Natural killer cell (primary cell): ENCODE results near the gene SCAP. TPM values are rescaled to one million over a fixed set of nuclear protein-coding genes. Genes with fewer than 3 reads are reported as not detected.

ENCODE experiments used
- ATAC-seq, 3 donors: fragments of 150-1000 bp in 2 of 3; fragments of 200-7000 bp in 1 of 3; cut with Tn5 transposase; 1 replicate in 1 of 3; 2 replicates in 2 of 3; pipeline ENCODE4 v1.10.0; 2021; ENCODE audit warnings: mild to moderate bottlenecking in 2 of 3, moderate library complexity in 2 of 3
- DNase-seq, 2 donors: peaks; one replicate each; pipeline versions ENCODE4 v3.0.0 to v3.0.0-alpha.2; 2013 to 2021; ENCODE audit warnings: mixed read lengths in 1 of 2
- H3K27ac ChIP-seq: one replicate; pipeline ENCODE4 v1.5.1; 2013; ENCODE audit warnings: mild to moderate bottlenecking, low read length
- H3K27me3 ChIP-seq: one replicate; pipeline ENCODE4 v1.6.1; 2013; ENCODE audit warnings: low read length; ENCODE audit not compliant: control insufficient read depth, insufficient read depth
- H3K36me3 ChIP-seq: one replicate; pipeline ENCODE4 v1.6.1; 2013; ENCODE audit warnings: low read length; ENCODE audit not compliant: control insufficient read depth, insufficient read depth
- H3K4me1 ChIP-seq: one replicate; pipeline ENCODE4 v1.6.1; 2013; ENCODE audit warnings: low read length; ENCODE audit not compliant: control insufficient read depth, insufficient read depth
- H3K4me3 ChIP-seq: one replicate; pipeline ENCODE4 v1.5.1; 2013; ENCODE audit warnings: low read length
- H3K9me3 ChIP-seq: one replicate; pipeline ENCODE4 v1.6.1; 2013; ENCODE audit warnings: low read length; ENCODE audit not compliant: control insufficient read depth, insufficient read depth
- H3K27ac Mint-ChIP-seq, 2 donors: one replicate each; pipeline ENCODE4 v1.8.0; 2022; ENCODE audit warnings: mild to moderate bottlenecking in 2 of 2, mixed read lengths in 2 of 2, moderate library complexity in 1 of 2
- H3K27me3 Mint-ChIP-seq, 2 donors: one replicate each; pipeline ENCODE4 v1.8.0; 2022; ENCODE audit warnings: low read depth in 2 of 2, mixed read lengths in 2 of 2
- H3K36me3 Mint-ChIP-seq: one replicate; pipeline ENCODE4 v1.8.0; 2022; ENCODE audit warnings: mixed read lengths
- H3K4me1 Mint-ChIP-seq, 2 donors: one replicate each; pipeline ENCODE4 v1.8.0; 2022; ENCODE audit warnings: mixed read lengths in 2 of 2
- H3K4me3 Mint-ChIP-seq: one replicate; pipeline ENCODE4 v1.8.0; 2022; ENCODE audit warnings: mild to moderate bottlenecking, moderate library complexity, mixed read lengths
- H3K9me3 Mint-ChIP-seq, 2 donors: one replicate each; pipeline ENCODE4 v1.8.0; 2022; ENCODE audit warnings: mixed read lengths in 2 of 2
- CTCF ChIP-seq: fragments of 200-600 bp; IDR thresholded peaks from one replicate; pipeline ENCODE4 v1.8.0; 2022; ENCODE audit warnings: antibody characterized with exemption
- WGBS: methylation state at CpG from one replicate; pipeline ENCODE4 v1.1.7; 2013; ENCODE audit warnings: missing lambda C conversion rate; ENCODE audit not compliant: insufficient coverage; 5-methylcytosine and 5-hydroxymethylcytosine counted together
- intact Hi-C: fragments of 100-400 bp; cut with micrococcal nuclease; formaldehyde crosslinking; loops from one replicate; pipeline ENCODE4 v1.14.2; 2022
- total RNA-seq, 4 donors: library from RNA; stranded (reverse); fragments of 120-200 nt in 1 of 4; gene quantifications; one replicate each; pipeline versions ENCODE4 v1.2.3 to v1.2.4, GENCODE V29; 2013 to 2022

SCAP gene
- total RNA-seq, 3 donors from 2014 or later (not counting 1 experiment from before 2014, with no cell fraction given) = 63.9 to 104 (median 82.7) TPM

GRCh38 chr3:47440131-47440530 lies 35.6 kb downstream of the SCAP start:
- Mint-ChIP-seq H3K36me3 (no peaks in the 10 kb centered on the region), H3K27me3 (no peaks in the 10 kb centered on the region), H3K27ac (no peak overlapping the region), H3K4me3 (no peak overlapping the region), H3K9me3 (no peaks in the 10 kb centered on the region), H3K4me1 (peaks cover 11 to 21% of the 10 kb centered on the region in 2 donors)
- Histone ChIP-seq H3K4me3 (no peak overlapping the region), H3K36me3 (peaks cover 24% of the 10 kb centered on the region), H3K27ac (no peak overlapping the region), H3K4me1 (peaks cover 3% of the 10 kb centered on the region), H3K27me3 (no peaks in the 10 kb centered on the region), H3K9me3 (no peaks in the 10 kb centered on the region)
- intact Hi-C loops = no loop called here
- DNase-seq (no peak), ATAC-seq (no peak)
- TF ChIP-seq CTCF = no peak

DNA sequence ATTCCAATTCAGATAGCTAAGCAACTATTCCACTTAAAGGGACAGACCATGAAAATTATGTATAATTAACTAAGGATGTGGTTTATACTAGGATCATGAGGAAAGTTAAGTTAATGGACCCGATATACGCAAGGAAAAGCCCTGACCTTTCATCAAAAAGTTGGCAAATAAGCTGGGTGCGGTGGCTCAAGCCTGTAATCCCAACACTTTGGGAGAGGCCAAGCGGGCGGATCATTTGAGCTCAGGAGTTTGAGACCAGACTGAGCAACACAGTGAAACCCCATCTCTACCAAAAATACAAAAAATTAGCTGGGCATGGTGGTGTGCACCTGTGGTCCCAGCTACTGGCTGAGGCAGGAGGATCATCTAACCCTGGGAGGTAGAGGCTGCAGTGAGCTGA lies 39.6 kb downstream of the SCAP start:
- intact Hi-C loops = no loop called here
- 98% methylated on average over 5 of the region's 5 CpGs for WGBS
- H3K27me3 Mint-ChIP-seq = no peaks in the 10 kb centered on the region
- H3K4me1 Mint-ChIP-seq = peaks cover 0 to 4% of the 10 kb centered on the region in 2 donors
- Histone ChIP-seq H3K27me3 (no peaks in the 10 kb centered on the region), H3K36me3 (peaks cover 51% of the 10 kb centered on the region), H3K4me3 (no peak overlapping the region), H3K9me3 (no peaks in the 10 kb centered on the region), H3K27ac (no peak overlapping the region), H3K4me1 (no peaks in the 10 kb centered on the region)
- no peak overlapping the region for H3K4me3 Mint-ChIP-seq
- TF ChIP-seq CTCF = no peak
- H3K36me3 Mint-ChIP-seq = peaks cover 12% of the 10 kb centered on the region
- DNase-seq = no peak
- no peak overlapping the region for H3K27ac Mint-ChIP-seq
- no peak for ATAC-seq
- H3K9me3 Mint-ChIP-seq = no peaks in the 10 kb centered on the region

GRCh38 chr3:47434849-47435248 lies 40.9 kb downstream of the SCAP start:
- Mint-ChIP-seq H3K4me1 (peaks cover 6 to 10% of the 10 kb centered on the region in 2 donors), H3K27me3 (no peaks in the 10 kb centered on the region), H3K27ac (no peak overlapping the region), H3K9me3 (no peaks in the 10 kb centered on the region), H3K4me3 (no peak overlapping the region), H3K36me3 (peaks cover 12% of the 10 kb centered on the region)
- no peak for ATAC-seq
- intact Hi-C loops = no loop called here
- Histone ChIP-seq H3K4me3 (no peak overlapping the region), H3K36me3 (peaks cover 59% of the 10 kb centered on the region), H3K9me3 (no peaks in the 10 kb centered on the region), H3K4me1 (no peaks in the 10 kb centered on the region), H3K27ac (no peak overlapping the region), H3K27me3 (no peaks in the 10 kb centered on the region)
- no peak for DNase-seq
- WGBS = 100% methylated on average over 4 of the region's 4 CpGs
- TF ChIP-seq CTCF = no peak

- Mint-ChIP-seq H3K4me3 (no peak overlapping the region), H3K27ac (no peak overlapping the region)
These were observed 41.9 kb downstream of the SCAP start for GRCh38 chr3:47433796-47434195.

More at GRCh38 chr3:47433796-47434195, 41.9 kb downstream of the SCAP start:
- 69% methylated on average over 3 of the region's 3 CpGs for WGBS
- Histone ChIP-seq H3K27ac (no peak overlapping the region), H3K36me3 (peaks cover 54% of the 10 kb centered on the region), H3K27me3 (no peaks in the 10 kb centered on the region), H3K9me3 (no peaks in the 10 kb centered on the region), H3K4me1 (no peaks in the 10 kb centered on the region), H3K4me3 (no peak overlapping the region)
- no peak for TF ChIP-seq CTCF
- DNase-seq (no peak), ATAC-seq (no peak)
- Mint-ChIP-seq H3K36me3 (peaks cover 12% of the 10 kb centered on the region), H3K4me1 (peaks cover 15 to 20% of the 10 kb centered on the region in 2 donors), H3K27me3 (no peaks in the 10 kb centered on the region), H3K9me3 (no peaks in the 10 kb centered on the region)
- intact Hi-C loops = no loop called here
